PFSK-1 (cell line): Measurements from ENCODE around the gene DGKI.

Experiments
- FOXP2 ChIP-seq: optimal IDR thresholded peaks from 2 replicates; pipeline ENCODE3; 2011; ENCODE audit warnings: borderline replicate concordance, control low read depth, inconsistent platforms; ENCODE audit not compliant: insufficient read depth; ENCODE audit errors: extremely low read length, extremely low read depth
- POLR2AphosphoS5 ChIP-seq: IDR thresholded peaks from 2 replicates; pipeline ENCODE4 v1.6.1; 2012; ENCODE audit warnings: low read depth, mild to moderate bottlenecking, control low read depth, low read length, moderate library complexity
- SIN3A ChIP-seq: IDR thresholded peaks from 2 replicates; pipeline ENCODE4 v1.6.1; 2012; ENCODE audit warnings: mild to moderate bottlenecking, low read length, moderate library complexity, borderline replicate concordance; ENCODE audit not compliant: insufficient read depth
- TAF1 ChIP-seq: IDR thresholded peaks from 2 replicates; pipeline ENCODE4 v1.6.1; 2012; ENCODE audit warnings: low read length, control low read depth, borderline replicate concordance; ENCODE audit not compliant: insufficient read depth
- TF ChIP-seq, protein P1 (sequence below), 2 experiments: IDR thresholded peaks; 2 replicates each; pipeline versions ENCODE4 v1.6.1 to v1.8.0; 2011 to 2012; ENCODE audit warnings: low read depth in 2 of 2, low read length in 2 of 2, control low read depth in 1 of 2, inconsistent platforms in 1 of 2, mild to moderate bottlenecking in 1 of 2, moderate library complexity in 1 of 2; ENCODE audit not compliant: insufficient read depth in 1 of 2

The DGKI gene

DNA sequence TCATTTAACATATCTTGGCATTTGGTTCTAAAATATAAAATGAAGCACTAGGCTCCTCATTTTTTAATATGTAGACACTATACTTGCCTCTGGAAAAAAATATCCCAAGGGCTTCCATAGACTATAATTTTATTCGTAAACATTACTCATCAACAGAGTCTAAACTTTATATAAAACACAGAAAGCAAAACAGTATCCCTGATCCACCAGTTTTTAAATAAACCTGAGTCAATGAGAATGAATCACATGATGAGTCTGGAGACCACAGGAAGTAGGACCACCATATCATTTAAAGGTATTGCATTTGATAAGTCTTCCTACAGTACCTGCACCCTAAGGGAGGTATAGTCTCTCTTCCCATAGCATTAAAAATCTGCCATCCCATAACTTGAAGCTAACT is 228.0 kb downstream of the DGKI start:
- no peak for TF ChIP-seq POLR2AphosphoS5
- TF ChIP-seq, protein P1, sequence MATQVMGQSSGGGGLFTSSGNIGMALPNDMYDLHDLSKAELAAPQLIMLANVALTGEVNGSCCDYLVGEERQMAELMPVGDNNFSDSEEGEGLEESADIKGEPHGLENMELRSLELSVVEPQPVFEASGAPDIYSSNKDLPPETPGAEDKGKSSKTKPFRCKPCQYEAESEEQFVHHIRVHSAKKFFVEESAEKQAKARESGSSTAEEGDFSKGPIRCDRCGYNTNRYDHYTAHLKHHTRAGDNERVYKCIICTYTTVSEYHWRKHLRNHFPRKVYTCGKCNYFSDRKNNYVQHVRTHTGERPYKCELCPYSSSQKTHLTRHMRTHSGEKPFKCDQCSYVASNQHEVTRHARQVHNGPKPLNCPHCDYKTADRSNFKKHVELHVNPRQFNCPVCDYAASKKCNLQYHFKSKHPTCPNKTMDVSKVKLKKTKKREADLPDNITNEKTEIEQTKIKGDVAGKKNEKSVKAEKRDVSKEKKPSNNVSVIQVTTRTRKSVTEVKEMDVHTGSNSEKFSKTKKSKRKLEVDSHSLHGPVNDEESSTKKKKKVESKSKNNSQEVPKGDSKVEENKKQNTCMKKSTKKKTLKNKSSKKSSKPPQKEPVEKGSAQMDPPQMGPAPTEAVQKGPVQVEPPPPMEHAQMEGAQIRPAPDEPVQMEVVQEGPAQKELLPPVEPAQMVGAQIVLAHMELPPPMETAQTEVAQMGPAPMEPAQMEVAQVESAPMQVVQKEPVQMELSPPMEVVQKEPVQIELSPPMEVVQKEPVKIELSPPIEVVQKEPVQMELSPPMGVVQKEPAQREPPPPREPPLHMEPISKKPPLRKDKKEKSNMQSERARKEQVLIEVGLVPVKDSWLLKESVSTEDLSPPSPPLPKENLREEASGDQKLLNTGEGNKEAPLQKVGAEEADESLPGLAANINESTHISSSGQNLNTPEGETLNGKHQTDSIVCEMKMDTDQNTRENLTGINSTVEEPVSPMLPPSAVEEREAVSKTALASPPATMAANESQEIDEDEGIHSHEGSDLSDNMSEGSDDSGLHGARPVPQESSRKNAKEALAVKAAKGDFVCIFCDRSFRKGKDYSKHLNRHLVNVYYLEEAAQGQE (IDR thresholded peaks at IDR 0.05; ENCODE audit: insufficient read depth in 1 of 2, low read depth in 2 of 2, low read length in 2 of 2) = no peak

DNA sequence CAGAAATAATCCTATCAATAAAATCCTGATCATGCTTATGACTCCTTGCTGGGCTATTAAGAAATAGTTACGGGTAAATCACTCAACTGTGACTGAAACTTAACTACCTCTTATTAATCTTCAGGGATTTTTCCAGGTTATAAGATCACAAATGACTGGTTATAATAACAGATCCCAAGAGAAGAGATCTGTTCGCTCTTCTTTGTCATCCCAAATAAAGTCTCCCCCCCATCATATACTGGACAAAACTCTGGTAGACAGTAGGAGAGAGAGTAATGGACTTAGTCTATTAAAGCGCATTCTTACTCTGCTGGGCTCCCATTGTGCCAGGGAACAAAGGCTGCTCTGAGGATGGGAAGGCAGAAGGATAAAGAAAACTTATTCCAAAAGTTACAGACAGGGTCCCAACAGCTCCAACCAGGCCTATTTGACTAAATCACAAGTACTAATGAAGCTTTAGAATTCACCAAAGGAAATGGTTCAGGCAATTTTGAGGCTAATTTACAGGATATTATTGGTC is 233.7 kb downstream of the DGKI start:
- TF ChIP-seq SIN3A (no peak), POLR2AphosphoS5 (no peak), TAF1 (no peak), FOXP2 (no peak)
- TF ChIP-seq, protein P1 (IDR thresholded peaks at IDR 0.05; ENCODE audit: insufficient read depth in 1 of 2, low read depth in 2 of 2, low read length in 2 of 2) = no peak

DNA sequence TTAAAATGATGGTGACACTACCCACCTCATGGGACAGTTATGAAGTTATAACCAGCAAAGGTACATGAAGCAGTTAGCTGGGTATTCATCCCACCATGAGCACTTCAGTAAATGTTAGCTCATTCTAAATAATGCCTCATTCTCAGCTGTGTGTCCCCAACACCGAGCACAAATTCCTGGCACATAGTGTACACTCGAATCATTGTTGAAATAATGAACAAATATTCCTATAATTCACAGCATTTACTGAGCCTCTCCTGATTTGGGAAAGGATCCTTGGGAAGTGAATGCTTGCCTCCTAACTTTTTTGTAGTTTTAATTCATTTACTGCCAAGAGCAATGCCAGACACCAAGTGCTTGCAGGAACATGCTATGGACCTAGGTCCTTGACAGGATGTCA is 235.2 kb downstream of the DGKI start:
- no peak for TF ChIP-seq POLR2AphosphoS5
- TF ChIP-seq TAF1 = no peak
- no peak for TF ChIP-seq SIN3A
- TF ChIP-seq, protein P1 (IDR thresholded peaks at IDR 0.05; ENCODE audit: insufficient read depth in 1 of 2, low read depth in 2 of 2, low read length in 2 of 2) = no peak
- TF ChIP-seq FOXP2 = no peak

DNA sequence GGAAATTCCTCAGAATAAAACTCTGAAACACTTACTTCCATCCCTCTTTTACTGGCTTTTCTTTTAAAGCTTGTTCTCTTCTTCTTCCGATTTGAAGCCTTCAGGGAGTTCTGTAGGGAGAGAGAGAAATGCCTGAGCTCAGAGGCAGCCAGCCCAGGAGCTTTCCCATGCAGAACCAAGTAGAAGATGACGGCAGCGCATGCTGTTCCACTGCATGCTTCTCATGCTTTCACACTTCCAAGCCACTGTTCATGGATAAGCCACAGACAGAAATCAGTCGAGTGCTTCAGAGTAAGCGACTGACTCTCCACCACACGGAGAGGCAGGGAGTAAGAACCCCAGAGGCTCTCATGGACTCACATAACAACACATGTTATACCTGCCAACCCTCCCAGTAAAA is 237.3 kb downstream of the DGKI start:
- TF ChIP-seq FOXP2 = no peak

DNA sequence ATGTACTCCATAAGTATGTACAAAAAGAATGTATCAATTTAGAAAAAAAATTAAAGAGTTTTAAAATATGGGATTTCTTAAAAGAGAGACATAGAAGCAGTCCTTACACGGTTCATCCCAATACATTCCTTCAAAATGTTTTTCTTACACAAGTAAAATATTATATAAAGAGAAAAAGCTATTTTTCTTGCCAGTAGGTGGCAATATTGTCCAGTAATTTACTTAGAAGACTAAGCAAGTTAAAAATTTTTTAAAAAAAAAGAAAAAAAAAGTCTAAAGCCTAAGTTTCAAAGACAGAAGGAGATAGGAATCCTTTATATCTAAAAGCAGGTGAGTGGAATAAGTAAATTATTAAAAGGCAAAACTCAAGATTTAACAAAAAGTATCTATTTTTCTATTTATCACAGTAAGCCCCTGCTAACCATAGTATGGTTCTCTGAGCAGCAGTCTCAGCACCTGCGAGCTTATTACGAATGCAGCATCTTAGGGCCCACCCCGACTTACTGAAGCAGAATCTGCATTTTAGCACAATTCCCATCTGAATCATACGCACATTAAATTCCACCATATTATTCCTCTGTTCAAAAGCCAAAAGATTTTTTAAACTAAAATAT is 240.6 kb downstream of the DGKI start:
- TF ChIP-seq POLR2AphosphoS5 (no peak), TAF1 (no peak), FOXP2 (no peak), SIN3A (no peak)
- TF ChIP-seq, protein P1 (IDR thresholded peaks at IDR 0.05; ENCODE audit: insufficient read depth in 1 of 2, low read depth in 2 of 2, low read length in 2 of 2) = no peak
